ENCODE data around the gene ZFYVE16. TPM values are rescaled to one million over a fixed set of nuclear protein-coding genes. Genes with fewer than 3 reads are reported as not detected.
A peak's percentile ranks its signal among the peaks of the same experiment; 100 is the strongest.

ZFYVE16 gene
- total RNA-seq, 4 donors from 2014 or later = 12.5 to 27.5 (median 18.2) TPM

- TF ChIP-seq POLR2A (IDR thresholded peaks at IDR 0.05) (no peak), CTCF (IDR thresholded peaks at IDR 0.05) (no peak)
- intact Hi-C loops (cut with DNase I) = loop anchor here (10.0 kb wide), 1 partner anchor 181 kb away; no protein-coding TSS in a partner anchor
- DNase-seq = no peak
- Histone ChIP-seq H3K4me3 (no peak overlapping the region), H3K4me1 (peaks cover 0 to 27% (median 19%) of the 10 kb centered on the region in 3 donors), H3K36me3 (peaks cover 0 to 24% (median 0%) of the 10 kb centered on the region in 3 donors), H3K27ac (no peak overlapping the region), H3K27me3 (no peaks in the 10 kb centered on the region), H3K9me3 (peaks cover 0 to 6% (median 0%) of the 10 kb centered on the region in 3 donors)
- WGBS, 2 donors = 92 to 98% methylated on average over 3 of the region's 3 CpGs
Observed at GRCh38 chr5:80483636-80484232, 75.9 kb downstream of the ZFYVE16 start.

- intact Hi-C loops (cut with DNase I) = loop anchor here (10.0 kb wide), 1 partner anchor 177 kb away; no protein-coding TSS in a partner anchor
- no peak for DNase-seq
- peaks cover 0 to 13% (median 0%) of the 10 kb centered on the region in 3 donors for H3K36me3 ChIP-seq
- peaks cover 0 to 25% (median 9%) of the 10 kb centered on the region in 3 donors for H3K4me1 ChIP-seq
- WGBS, 2 donors = 62% methylated on average over 18 of the region's 18 CpGs
- peaks cover 0 to 6% (median 0%) of the 10 kb centered on the region in 3 donors for H3K9me3 ChIP-seq
- no peaks in the 10 kb centered on the region for H3K27me3 ChIP-seq
- peak overlapping the region; percentile 57 to 72 (median 67) for H3K4me3 ChIP-seq
- H3K27ac ChIP-seq = peak overlapping the region; percentile 78 to 86 (median 86)
- no peak for TF ChIP-seq POLR2A (IDR thresholded peaks at IDR 0.05)
- TF ChIP-seq CTCF (IDR thresholded peaks at IDR 0.05) = no peak
Observed at GRCh38 chr5:80487444-80487828, 79.6 kb downstream of the ZFYVE16 start.

GRCh38 chr5:80487829-80488721 lies 80.2 kb downstream of the ZFYVE16 start, which contains the start of gene FAM151B:
FAM151B (plus strand) TSS chr5:80488100; CDS start chr5:80488124, 24 bp downstream.
- Histone ChIP-seq H3K4me3 (peak within 1 kb of the TSS; percentile 57 to 72 (median 67)), H3K36me3 (peaks cover 0 to 7% (median 0%) of the 10 kb centered on the region in 3 donors), H3K9me3 (peaks cover 0 to 2% (median 0%) of the 10 kb centered on the region in 3 donors), H3K4me1 (peaks cover 2 to 31% (median 9%) of the 10 kb centered on the region in 3 donors), H3K27ac (peak within 1 kb of the TSS; percentile 78 to 86 (median 86)), H3K27me3 (no peaks in the 10 kb centered on the region)
- 0 to 4% methylated on average over 18 to 23 of the region's 85 CpGs for WGBS, 2 donors
- TF ChIP-seq POLR2A (IDR thresholded peaks at IDR 0.05) (peak in 1 of 4 donors; percentile 47), CTCF (IDR thresholded peaks at IDR 0.05) (peak in 1 of 6 experiments; percentile 2)
- intact Hi-C loops (cut with DNase I) = loop anchor here (10.0 kb wide), 1 partner anchor 177 kb away; no protein-coding TSS in a partner anchor
- peak; percentile 9 for DNase-seq

- H3K27ac ChIP-seq = no peak overlapping the region
- no peak for TF ChIP-seq POLR2A (IDR thresholded peaks at IDR 0.05)
- TF ChIP-seq CTCF (IDR thresholded peaks at IDR 0.05) = no peak
- H3K4me1 ChIP-seq = peaks cover 5 to 41% (median 9%) of the 10 kb centered on the region in 3 donors
- intact Hi-C loops (cut with DNase I) = no loop called here
- H3K4me3 ChIP-seq = no peak overlapping the region
- no peaks in the 10 kb centered on the region for H3K27me3 ChIP-seq
- WGBS, 2 donors = 93 to 95% methylated on average over 3 of the region's 3 CpGs
- DNase-seq = no peak
- H3K9me3 ChIP-seq = no peaks in the 10 kb centered on the region
- H3K36me3 ChIP-seq = no peaks in the 10 kb centered on the region
Observed at GRCh38 chr5:80491296-80491695, 83.4 kb downstream of the ZFYVE16 start.
